SH-SY5Y (cell line): ENCODE measurements around the gene TRIM13.
A peak's percentile ranks its signal among the peaks of the same experiment; 100 is the strongest.

Experiments used
- GATA2 ChIP-seq: IDR thresholded peaks from 2 replicates; pipeline ENCODE4 v1.6.1; 2011; ENCODE audit warnings: mild to moderate bottlenecking, low read depth, low read length
- GATA3 ChIP-seq: IDR thresholded peaks from 2 replicates; pipeline ENCODE4 v1.6.1; 2011; ENCODE audit warnings: low read depth, mild to moderate bottlenecking, low read length, moderate library complexity

TRIM13 gene

DNA sequence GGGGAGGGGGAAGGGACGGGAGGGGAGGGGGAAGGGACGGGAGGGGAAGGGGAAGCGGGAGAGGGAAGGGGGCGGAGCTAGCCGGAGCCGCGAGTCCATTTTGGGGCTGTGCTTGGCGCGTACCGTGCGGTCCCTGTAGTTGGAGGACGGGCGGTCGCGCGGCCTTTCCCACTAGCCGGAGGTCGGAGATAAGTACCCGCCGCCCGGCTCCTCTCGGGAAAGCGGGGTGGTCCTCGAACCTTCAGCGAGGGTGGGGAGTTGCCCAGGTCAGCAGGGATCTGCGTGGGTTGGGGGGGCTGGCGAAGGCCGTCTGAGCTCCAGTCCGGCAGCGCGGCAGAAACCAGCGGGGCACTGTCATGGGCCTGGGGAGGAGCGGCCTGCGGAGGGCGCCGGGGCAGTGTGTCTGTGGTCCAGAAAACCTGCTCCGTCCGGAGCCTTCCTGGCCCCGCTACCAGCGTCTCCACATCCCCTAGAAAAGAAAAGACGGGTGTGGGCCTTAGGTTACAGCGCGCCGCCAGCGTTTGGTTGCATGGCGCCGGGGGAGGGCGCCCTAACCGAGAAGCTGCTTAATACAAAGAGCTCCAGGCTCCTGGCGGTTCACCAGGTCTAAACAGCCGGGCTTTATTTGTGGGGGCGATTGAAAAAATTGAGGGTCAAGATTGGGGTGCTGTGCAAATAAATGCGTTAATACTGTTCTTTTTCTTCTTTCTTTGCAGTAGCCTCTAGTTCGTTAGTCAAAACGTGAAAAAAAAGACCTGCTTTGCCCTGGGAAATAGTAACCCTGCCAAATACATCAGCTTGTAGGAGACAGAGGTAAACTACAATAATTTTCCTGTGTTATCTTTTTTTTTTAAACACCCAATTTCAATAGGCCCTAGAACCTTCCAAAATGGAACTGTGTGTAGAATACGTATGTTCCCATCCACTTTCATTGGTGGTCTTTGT is at the start of gene TRIM13:
TSS of gene TRIM13 (plus strand) at position 92 of the 945 bp plus-strand sequence. CDS start 14,899 bp downstream, outside the sequence.
- TF ChIP-seq GATA2 = no peak
- TF ChIP-seq GATA3 = no peak

GRCh38 chr13:49951754-49952535 is 44.9 kb upstream of the TRIM13 start:
- no peak for TF ChIP-seq GATA3
- TF ChIP-seq GATA2 = no peak

- no peak for TF ChIP-seq GATA2
- TF ChIP-seq GATA3 = no peak
Observed at GRCh38 chr13:49953560-49953959, 43.3 kb upstream of the TRIM13 start.

DNA sequence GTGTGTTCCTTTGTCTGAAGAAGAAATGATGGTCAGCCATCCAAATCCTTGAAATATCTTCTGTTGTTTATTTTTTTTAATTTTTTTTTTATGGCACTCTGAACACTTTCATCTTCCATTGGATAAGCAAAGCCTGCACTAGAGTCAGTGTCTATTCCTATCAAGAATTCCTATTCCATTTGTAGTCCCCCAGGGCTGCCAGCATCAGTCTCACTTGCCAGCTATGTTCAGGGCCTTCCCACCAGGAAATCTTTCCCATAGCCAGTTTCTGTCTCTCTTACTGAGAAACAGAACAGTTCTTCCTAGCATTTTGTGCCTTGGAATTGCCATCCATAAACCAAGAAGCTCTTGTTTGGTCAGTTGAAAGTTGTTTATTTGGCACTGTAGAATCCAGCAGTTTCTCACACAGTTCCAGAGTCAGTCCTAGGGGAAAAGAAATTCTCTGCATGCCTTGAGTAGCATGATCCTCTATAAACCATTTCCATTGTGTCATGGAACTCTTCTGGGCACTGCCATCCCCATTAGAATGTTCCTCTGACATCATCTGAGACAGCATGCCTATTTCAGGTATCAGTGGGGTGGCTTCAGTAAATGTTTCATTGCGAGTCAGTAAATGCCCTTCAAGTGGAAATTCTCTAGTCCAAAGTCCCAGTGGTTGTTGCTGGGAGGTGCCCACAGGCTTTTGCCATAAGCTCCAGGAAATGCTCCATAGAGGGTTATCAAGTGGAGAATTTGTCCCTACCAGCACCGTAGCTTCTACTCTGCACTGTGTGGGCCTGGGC is 42.0 kb upstream of the TRIM13 start:
- TF ChIP-seq GATA3 (no peak), GATA2 (no peak)

GRCh38 chr13:49956131-49956530 is 40.7 kb upstream of the TRIM13 start:
- TF ChIP-seq GATA2 (no peak), GATA3 (no peak)

- TF ChIP-seq GATA2 (no peak), GATA3 (no peak)
Observed at GRCh38 chr13:49958321-49958720, 38.5 kb upstream of the TRIM13 start.

DNA sequence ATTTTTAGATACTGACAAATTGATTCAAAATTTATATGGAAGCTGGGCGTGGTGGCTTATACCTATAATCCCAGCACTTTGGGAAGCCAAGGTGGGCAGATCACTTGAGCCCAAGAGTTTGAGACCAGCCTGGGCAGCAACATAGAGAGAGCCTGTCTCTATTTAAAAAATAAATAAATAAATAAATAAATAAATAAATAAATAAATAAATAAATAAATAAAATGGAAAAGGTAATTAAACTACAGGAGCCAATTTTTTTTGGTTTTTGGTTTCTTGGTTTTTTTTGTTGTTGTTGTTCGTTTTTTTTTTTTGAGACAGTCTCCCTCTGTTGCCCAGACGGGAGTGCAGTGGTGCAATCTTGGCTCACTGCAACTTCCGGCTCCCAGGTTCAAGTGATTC is 29.4 kb upstream of the TRIM13 start:
- TF ChIP-seq GATA2 (no peak), GATA3 (no peak)

DNA sequence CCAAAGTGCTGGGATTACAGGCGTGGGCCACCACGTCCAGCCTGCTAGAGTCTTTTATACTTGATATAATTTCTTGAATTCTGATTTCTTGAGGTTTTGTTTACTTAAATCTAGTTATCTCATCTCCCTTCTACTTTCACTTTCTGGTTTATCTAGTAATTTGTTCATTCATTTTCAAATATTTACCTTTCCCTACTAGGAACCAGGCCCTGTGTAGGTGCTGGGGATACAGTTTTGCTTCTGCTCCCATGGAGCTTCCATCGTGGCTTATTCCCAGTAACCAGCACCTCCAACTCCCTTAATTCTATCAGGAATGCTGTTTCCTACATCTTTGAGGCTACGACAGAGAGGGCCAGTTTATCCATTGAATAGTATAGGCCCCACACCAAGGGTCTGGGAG is 24.1 kb upstream of the TRIM13 start:
- TF ChIP-seq GATA2 (no peak), GATA3 (no peak)

- no peak for TF ChIP-seq GATA3
- no peak for TF ChIP-seq GATA2
Observed at GRCh38 chr13:49975826-49976225, 21.0 kb upstream of the TRIM13 start.

DNA sequence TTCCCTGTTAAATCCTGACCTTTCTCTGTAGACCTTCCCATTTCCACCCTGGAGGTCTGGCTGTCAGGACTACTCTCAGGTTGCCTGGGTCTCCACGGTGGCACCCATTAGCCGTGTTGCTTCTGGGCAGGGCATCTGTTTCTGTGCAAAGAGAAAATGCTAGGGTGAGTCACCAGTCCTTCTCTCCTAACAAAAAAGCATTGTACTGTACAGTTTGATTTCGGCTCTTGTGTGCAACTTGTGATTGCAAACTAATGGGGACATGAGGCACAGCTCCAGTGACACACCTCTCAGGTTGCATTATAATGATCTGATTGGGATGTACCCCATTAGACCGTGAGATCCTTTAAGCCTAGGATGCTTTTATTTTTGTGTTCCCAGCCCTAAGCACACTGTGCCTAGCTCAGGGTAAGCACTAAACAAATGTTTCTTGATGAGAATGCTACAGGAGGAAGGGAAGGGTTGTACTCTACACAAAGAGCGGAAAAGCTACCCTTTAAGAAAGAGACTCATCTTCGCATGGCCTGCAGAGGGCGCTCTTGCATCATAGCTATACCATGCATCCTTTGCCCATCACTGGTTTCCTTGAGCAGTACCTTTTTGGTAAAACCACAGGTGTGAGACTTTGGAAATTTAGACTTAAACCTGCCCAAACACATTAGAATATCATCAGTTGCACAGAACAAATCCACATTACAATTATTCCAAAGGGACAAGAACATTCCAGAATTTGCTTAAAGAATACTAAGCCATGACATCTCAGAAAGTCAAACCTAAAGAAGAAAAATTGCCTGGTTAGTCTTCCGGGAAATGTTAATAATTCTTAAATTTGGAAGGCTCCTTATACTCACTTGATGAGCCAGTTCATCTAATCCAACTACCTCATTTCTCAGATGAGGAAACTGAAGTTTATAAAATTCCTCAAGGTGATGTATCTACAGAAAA is 20.3 kb upstream of the TRIM13 start:
- TF ChIP-seq GATA3 (no peak), GATA2 (no peak)

GRCh38 chr13:49977992-49978391 is 18.9 kb upstream of the TRIM13 start:
- TF ChIP-seq GATA3 = no peak

DNA sequence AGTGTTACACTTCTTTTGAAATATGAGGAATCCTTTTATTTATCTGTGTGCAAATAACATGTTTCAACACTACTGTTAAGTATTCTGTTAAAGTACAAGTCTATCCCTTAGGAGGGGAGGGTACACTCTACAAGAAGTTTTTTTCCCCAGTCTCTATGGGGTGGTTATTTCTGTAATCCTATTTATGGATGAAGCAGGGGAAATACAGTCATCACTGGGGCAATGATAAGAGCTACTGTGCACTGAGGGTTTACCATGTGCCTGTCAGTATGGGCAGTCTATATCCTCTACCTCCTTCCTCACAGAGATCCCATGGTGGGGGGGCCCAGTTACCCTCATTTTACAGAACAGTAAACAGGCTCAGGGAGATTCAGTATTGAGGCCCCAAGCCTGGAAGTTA is 16.6 kb upstream of the TRIM13 start:
- TF ChIP-seq GATA3 (no peak), GATA2 (no peak)

GRCh38 chr13:49985129-49985528 is 11.7 kb upstream of the TRIM13 start:
- TF ChIP-seq GATA2 (peak; percentile 15; the same call in 1 of the 2 replicates), GATA3 (no peak)
